GM21619 (cell line): ENCODE data around the gene FAM120C.
A peak's percentile ranks its signal among the peaks of the same experiment; 100 is the strongest.

Experiments used
- ATAC-seq: cut with Tn5 transposase; IDR thresholded peaks from one replicate; pipeline ENCODE4 v1.9.1; 2021; ENCODE audit not compliant: unreplicated experiment

The FAM120C gene

GRCh38 chrX:54044126-54044876 is 138.8 kb downstream of the FAM120C start, which contains the start of gene PHF8:
TSS of gene PHF8 (minus strand) at chrX:54044473. CDS start at chrX:54042728, 1,745 bp downstream.
- ATAC-seq: peak; percentile 85

GRCh38 chrX:54043541-54044125 is 139.4 kb downstream of the FAM120C start:
- ATAC-seq: peak; percentile 16

- no peak for ATAC-seq
These were observed 140.0 kb downstream of the FAM120C start for GRCh38 chrX:54043056-54043455.

GRCh38 chrX:54042609-54043021 is 140.4 kb downstream of the FAM120C start:
- ATAC-seq: no peak

- no peak for ATAC-seq
These were observed 152.7 kb downstream of the FAM120C start for GRCh38 chrX:54030329-54030728.

GRCh38 chrX:54029529-54030143 is 153.4 kb downstream of the FAM120C start:
- no peak for ATAC-seq

GRCh38 chrX:54024350-54024749 is 158.7 kb downstream of the FAM120C start:
- no peak for ATAC-seq
